ENCODE measurements around the gene GJA1.

Gene GJA1

DNA sequence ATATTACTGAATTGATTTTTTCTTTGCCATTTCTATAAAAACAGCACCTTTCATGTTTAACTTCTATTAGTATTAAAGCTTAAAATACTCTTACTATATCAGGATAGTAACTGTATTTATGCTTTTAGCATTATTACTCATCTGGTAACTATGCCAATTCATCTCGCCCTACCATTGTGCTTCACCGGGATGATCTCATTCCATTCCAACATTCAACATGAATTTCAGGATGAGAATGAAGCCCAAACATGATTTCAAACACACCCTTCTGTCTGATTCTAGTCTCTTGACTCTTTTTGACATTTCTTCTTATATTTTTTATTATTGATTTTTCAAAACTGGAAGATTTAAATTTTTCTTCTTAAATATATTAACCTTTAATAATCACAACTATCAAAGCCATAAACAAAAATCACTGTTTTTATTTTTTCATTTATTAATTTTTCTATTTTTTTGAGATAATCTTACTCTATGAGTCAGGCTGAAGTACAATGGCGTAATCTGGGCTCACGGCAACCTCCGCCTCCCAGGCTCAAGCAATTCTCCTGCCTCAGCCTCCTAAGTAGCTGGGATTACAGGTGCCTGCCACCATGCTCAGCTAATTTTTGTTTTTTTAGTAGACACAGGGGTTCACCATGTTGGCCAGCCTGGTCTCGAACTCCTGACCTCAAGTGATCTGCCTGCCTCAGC, 46.7 kb downstream of the GJA1 start:
- DNase-seq (ENCODE audit: insufficient read length, low spot score) (peak; percentile 60), FAIRE-seq (no peak)

- DNase-seq (ENCODE audit: insufficient read length, low spot score) (no peak), FAIRE-seq (no peak)
These were observed 47.3 kb downstream of the GJA1 start for GRCh38 chr6:121482751-121483150.

DNA sequence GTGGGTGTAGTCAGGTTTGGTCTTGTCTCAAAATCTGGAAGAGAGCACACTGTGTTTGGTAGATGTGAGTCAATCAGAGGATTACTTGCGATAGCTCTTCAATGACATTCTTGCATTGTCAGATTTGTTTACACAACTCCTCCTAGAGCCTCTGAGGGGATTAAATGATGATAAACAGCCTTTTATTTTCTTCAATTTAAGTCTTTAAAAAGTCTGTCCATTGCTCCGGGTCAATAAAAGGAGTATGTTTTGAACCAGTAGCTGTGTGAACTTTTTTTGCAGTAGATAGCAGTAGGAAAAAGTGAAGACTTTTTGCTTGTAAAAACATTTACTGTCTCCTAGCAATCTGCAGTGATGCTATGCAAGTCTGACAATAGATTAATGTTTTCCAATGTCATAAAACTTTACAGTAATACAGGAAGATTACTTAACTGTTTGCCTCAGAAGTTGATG, 49.9 kb downstream of the GJA1 start:
- DNase-seq (ENCODE audit: insufficient read length, low spot score): peak; percentile 33
- no peak for FAIRE-seq

- DNase-seq (ENCODE audit: insufficient read length, low spot score) (no peak), FAIRE-seq (no peak)
These were observed 56.1 kb downstream of the GJA1 start for GRCh38 chr6:121491576-121491975.

- no peak for FAIRE-seq
- no peak for DNase-seq (ENCODE audit: insufficient read length, low spot score)
These were observed 57.1 kb downstream of the GJA1 start for GRCh38 chr6:121492536-121492935.

- DNase-seq (ENCODE audit: insufficient read length, low spot score) (no peak), FAIRE-seq (no peak)
These were observed 62.5 kb downstream of the GJA1 start for GRCh38 chr6:121497970-121498375.

DNA sequence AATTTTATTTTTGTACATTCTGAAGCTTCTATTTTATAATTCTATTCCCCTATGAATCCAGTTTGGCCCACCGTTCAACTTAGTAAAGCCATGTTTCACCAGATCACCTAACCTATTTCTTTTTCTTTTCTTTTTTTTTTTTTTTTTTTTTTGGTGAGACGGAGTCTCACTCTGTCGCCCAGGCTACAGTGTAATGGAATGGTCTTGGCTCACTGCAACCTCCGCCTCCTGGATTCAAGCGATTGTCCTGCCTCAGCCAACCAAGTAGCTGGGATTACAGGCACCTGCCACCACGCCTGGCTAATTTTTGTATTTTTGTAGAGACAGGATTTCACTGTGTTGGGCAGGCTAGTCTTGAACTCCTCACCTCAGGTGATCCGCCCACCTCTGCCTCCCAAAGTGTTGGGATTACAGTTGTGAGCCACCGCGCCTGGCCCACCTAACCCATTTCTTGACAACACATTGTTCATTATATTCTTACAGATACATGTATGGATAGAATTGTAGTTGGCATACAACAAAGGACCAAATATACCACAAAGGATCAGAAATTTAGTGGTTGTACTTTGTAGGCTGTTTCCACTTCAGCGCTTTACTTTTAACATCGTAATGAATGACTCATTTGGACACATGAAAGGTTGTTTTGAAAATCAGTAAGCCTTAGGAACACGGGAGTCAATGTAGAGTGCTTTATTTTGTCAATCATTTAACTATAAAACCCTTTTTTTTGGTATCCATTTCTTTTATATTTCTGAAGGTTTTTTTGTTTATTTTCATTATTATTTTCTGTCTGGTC, 63.2 kb downstream of the GJA1 start:
- no peak for FAIRE-seq

More for the DNA sequence above, 63.2 kb downstream of the GJA1 start:
- no peak for DNase-seq (ENCODE audit: insufficient read length, low spot score)
